GM12875 (cell line): Measurements from ENCODE around the gene MSH4.

Source experiments
- H3K4me3 ChIP-seq: one replicate; pipeline ENCODE4 v1.5.1; 2011; ENCODE audit warnings: low read depth, low read length, control low read depth
- TF ChIP-seq, protein P1 (sequence below): IDR thresholded peaks from 2 replicates; pipeline ENCODE4 v1.5.1; 2011; ENCODE audit warnings: low read depth, mild to moderate bottlenecking, control low read depth, inconsistent platforms, low read length, moderate library complexity, borderline replicate concordance; ENCODE audit not compliant: insufficient read depth

Gene MSH4

DNA sequence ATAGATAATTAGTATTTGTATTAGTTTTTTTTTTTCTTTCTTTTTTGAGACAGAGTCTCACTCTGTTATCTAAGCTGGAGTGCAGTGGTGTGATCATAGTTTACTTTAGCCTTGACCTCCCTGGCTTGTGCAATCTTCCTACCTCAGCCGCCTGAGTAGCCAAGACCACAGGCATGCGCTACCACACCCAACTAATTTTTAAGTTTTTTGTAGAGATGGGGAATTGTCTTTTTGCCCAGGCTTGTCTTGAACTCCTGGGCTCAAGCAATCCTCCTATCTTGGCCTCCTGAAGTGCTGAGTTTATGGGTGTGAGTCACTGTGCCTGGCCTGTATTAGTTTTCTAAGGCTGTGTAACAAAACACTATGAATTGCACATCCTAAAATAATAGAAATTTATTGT lies 58.3 kb downstream of the MSH4 start:
- TF ChIP-seq, protein P1, sequence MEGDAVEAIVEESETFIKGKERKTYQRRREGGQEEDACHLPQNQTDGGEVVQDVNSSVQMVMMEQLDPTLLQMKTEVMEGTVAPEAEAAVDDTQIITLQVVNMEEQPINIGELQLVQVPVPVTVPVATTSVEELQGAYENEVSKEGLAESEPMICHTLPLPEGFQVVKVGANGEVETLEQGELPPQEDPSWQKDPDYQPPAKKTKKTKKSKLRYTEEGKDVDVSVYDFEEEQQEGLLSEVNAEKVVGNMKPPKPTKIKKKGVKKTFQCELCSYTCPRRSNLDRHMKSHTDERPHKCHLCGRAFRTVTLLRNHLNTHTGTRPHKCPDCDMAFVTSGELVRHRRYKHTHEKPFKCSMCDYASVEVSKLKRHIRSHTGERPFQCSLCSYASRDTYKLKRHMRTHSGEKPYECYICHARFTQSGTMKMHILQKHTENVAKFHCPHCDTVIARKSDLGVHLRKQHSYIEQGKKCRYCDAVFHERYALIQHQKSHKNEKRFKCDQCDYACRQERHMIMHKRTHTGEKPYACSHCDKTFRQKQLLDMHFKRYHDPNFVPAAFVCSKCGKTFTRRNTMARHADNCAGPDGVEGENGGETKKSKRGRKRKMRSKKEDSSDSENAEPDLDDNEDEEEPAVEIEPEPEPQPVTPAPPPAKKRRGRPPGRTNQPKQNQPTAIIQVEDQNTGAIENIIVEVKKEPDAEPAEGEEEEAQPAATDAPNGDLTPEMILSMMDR: no peak
- H3K4me3 ChIP-seq: no peak overlapping the region

DNA sequence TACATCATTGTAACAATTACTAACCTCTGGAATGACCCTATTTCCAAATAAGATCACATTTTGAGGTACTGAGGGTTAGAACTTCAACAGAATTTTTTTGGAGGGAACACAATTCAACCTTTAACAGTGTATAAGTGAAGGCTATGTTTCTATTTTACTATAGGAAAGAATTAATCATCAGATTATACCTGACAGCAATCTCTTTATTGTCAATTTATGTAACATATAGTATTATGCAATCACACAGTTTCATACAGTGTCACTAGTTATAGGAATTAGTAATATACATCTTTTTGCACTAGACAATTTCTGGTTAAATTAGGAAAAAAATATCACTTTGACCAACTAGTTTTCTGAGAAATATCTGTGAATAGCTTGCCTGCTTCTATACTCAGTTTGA lies 59.1 kb downstream of the MSH4 start:
- H3K4me3 ChIP-seq: no peak overlapping the region
- TF ChIP-seq, protein P1: no peak

DNA sequence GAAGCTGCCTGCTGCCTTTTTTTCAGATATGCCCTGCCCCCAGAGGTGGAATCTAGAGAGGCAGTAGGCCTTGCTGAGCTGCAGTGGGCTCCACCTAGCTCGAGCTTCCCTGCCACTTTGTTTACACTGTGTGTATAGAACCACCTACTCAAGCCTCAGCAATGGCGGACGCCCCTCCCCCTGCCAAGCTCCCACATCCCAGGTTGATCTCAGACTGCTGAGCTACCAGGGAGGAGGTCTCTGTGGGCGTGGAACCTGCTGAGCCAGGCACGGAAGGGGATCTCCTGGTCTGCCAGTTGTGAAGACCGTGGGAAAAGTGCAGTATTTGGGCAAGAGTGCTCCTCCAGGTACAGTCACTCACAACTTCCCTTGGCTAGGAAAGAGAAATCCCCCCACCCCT lies 65.1 kb downstream of the MSH4 start:
- H3K4me3 ChIP-seq: no peak overlapping the region
- TF ChIP-seq, protein P1: no peak

DNA sequence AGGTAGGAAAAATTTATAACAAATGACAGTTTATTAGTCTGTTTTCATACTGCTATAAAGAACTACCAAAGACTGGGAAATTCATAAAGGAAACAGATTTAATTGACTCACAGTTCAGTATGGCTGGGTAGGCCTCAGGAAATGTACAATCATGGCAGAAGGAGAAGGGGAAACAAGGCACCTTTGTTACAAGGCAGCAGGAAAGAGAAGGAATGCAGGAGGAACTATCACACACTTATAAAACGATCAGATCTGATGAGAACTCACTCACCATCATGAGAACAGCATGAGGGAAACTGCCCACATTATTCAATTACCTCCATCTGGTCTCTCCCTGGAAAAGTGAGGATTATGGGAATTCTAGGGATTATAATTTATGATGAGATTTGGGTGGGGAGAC lies 74.3 kb downstream of the MSH4 start:
- no peak overlapping the region for H3K4me3 ChIP-seq
- TF ChIP-seq, protein P1: no peak

DNA sequence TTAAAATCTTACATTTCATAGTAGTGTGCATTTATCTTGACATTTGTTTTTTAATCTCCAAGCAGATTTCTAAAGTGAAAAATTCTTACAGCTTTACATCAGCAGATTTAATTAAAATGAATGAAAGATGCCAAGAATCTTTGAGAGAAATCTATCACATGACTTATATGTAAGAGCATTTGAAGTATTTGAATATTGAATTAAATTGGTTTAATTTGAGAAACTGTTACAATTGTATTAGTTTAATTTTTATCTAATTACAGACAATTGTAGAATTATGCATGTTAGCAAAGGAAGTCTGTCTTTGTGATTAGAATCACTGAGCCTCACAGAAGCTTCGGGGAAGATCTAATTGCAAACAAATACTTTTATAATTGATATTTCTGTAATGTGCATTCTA lies 83.3 kb downstream of the MSH4 start:
- TF ChIP-seq, protein P1: no peak
- no peak overlapping the region for H3K4me3 ChIP-seq

DNA sequence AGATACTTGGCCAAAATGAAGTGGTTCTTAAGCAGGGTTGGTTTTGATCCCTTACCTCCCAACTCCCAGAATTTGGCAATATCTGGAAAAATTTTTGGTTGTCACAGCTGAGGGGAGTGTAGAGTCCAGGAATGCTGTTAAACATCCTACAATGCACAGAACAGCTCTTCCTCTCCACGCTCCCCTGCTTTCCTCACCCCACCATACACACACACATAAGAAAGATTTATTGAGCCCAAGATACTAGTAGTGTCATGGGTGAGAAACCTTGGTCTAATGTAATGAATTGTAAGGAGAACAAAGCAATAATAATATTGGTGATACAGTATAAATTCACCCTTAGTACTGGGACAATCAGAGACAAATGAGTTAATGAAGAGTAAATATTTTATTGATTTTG lies 87.8 kb downstream of the MSH4 start:
- TF ChIP-seq, protein P1: no peak
- no peak overlapping the region for H3K4me3 ChIP-seq

DNA sequence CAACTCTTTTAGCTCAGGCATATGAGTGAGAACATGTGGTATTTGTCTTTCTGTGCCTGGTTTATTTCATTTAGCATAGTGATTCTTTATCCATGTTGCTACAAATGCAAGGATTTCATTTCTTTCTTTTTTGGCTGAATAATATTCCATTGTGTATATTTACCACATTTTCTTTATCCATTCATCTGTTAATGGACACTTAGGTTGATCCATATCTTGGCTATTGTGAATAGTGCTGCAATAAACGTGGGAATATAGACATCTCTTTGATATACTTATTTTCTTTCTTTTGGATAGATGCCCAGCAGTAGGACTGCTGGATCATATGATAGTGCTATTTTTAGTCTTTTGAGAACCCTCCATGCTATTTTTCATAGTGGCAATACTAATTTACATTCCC lies 104.7 kb downstream of the MSH4 start:
- no peak overlapping the region for H3K4me3 ChIP-seq
- TF ChIP-seq, protein P1: no peak
